Measurements from ENCODE around the gene METTL16.
"Not testable (repeated sequence)": the region's sequence is repeated elsewhere in the genome, so short reads cannot be mapped to it uniquely, and the experiment has no call there.

Gene METTL16

GRCh38 chr17:2521257-2521656, 9.6 kb upstream of the METTL16 start:
- Mint-ChIP-seq H3K36me3 (ENCODE audit: low read depth) (no peaks in the 10 kb centered on the region), H3K9me3 (no peaks in the 10 kb centered on the region), H3K4me3 (no peak overlapping the region), H3K27me3 (ENCODE audit: low read depth, poor library complexity) (no peaks in the 10 kb centered on the region), H3K4me1 (peaks cover 5% of the 10 kb centered on the region), H3K27ac (no peak overlapping the region)
- no peak for TF ChIP-seq CTCF (IDR thresholded peaks at IDR 0.05)
- DNase-seq, result no peak

GRCh38 chr17:2517539-2517938, 5.9 kb upstream of the METTL16 start:
- Mint-ChIP-seq H3K9me3 (no peaks in the 10 kb centered on the region), H3K27ac (no peak overlapping the region), H3K27me3 (ENCODE audit: low read depth, poor library complexity) (peaks cover 3% of the 10 kb centered on the region), H3K4me3 (no peak overlapping the region), H3K4me1 (no peaks in the 10 kb centered on the region), H3K36me3 (ENCODE audit: low read depth) (no peaks in the 10 kb centered on the region)
- DNase-seq, result no peak
- TF ChIP-seq CTCF (IDR thresholded peaks at IDR 0.05), result no peak

- no peak for TF ChIP-seq CTCF (IDR thresholded peaks at IDR 0.05)
- peaks cover 3% of the 10 kb centered on the region for H3K27me3 Mint-ChIP-seq (ENCODE audit: low read depth, poor library complexity)
- no peak overlapping the region for H3K4me3 Mint-ChIP-seq
- DNase-seq, result no peak
- H3K9me3 Mint-ChIP-seq, result peaks cover 19% of the 10 kb centered on the region
- H3K27ac Mint-ChIP-seq, result no peak overlapping the region
- peaks cover 9% of the 10 kb centered on the region for H3K4me1 Mint-ChIP-seq
- H3K36me3 Mint-ChIP-seq (ENCODE audit: low read depth), result peaks cover 26% of the 10 kb centered on the region
Observed at GRCh38 chr17:2511138-2511461, 588 bp downstream of the METTL16 start.

- no peak overlapping the region for H3K27ac Mint-ChIP-seq
- H3K27me3 Mint-ChIP-seq (ENCODE audit: low read depth, poor library complexity), result peaks cover 3% of the 10 kb centered on the region
- TF ChIP-seq CTCF (IDR thresholded peaks at IDR 0.05), result no peak
- H3K9me3 Mint-ChIP-seq, result peaks cover 25% of the 10 kb centered on the region
- DNase-seq, result no peak
- peaks cover 9% of the 10 kb centered on the region for H3K4me1 Mint-ChIP-seq
- H3K4me3 Mint-ChIP-seq, result no peak overlapping the region
- H3K36me3 Mint-ChIP-seq (ENCODE audit: low read depth), result peaks cover 31% of the 10 kb centered on the region
Observed at GRCh38 chr17:2510559-2510958, 1.1 kb downstream of the METTL16 start.

- H3K27me3 Mint-ChIP-seq (ENCODE audit: low read depth, poor library complexity), result no peaks in the 10 kb centered on the region
- no peak for TF ChIP-seq CTCF (IDR thresholded peaks at IDR 0.05)
- peak overlapping the region; percentile 6 for H3K4me3 Mint-ChIP-seq
- peaks cover 42% of the 10 kb centered on the region for H3K9me3 Mint-ChIP-seq
- H3K4me1 Mint-ChIP-seq, result peaks cover 9% of the 10 kb centered on the region
- H3K36me3 Mint-ChIP-seq (ENCODE audit: low read depth), result peaks cover 50% of the 10 kb centered on the region
- no peak overlapping the region for H3K27ac Mint-ChIP-seq
- no peak for DNase-seq
Observed at GRCh38 chr17:2508035-2508434, 3.7 kb downstream of the METTL16 start.

- Mint-ChIP-seq H3K36me3 (ENCODE audit: low read depth) (peaks cover 60% of the 10 kb centered on the region), H3K9me3 (peaks cover 49% of the 10 kb centered on the region)
- not testable (repeated sequence) for DNase-seq; H3K27ac Mint-ChIP-seq; H3K4me1 Mint-ChIP-seq; H3K27me3 Mint-ChIP-seq (ENCODE audit: low read depth, poor library complexity); H3K4me3 Mint-ChIP-seq
Observed at GRCh38 chr17:2507015-2507414, 4.7 kb downstream of the METTL16 start.

Measured in nephron progenitor cell (in vitro differentiated cells).